Astrocyte (in vitro differentiated cells and primary cell): ENCODE measurements around the gene BMPR1A. TPM values are rescaled to one million over a fixed set of nuclear protein-coding genes. Genes with fewer than 3 reads are reported as not detected.

Source experiments
- DNase-seq: peaks from one replicate; pipeline ENCODE4 v3.0.0-alpha.2; 2010; ENCODE audit warnings: low read depth
- FAIRE-seq: peaks from 2 replicates; lab custom pipeline; 2011; peaks lifted over from hg19 to GRCh38; lab: Jason Lieb, UNC
- H2AFZ ChIP-seq: 2 replicates; pipeline ENCODE4 v1.6.0; 2012; ENCODE audit warnings: low read depth, low read length, inconsistent platforms
- H3K27ac ChIP-seq: 2 replicates; pipeline ENCODE4 v1.5.1; 2011; ENCODE audit warnings: low read depth, low read length, inconsistent platforms
- H3K27me3 ChIP-seq: 2 replicates; pipeline ENCODE4 v1.6.0; 2011; ENCODE audit warnings: low read length, inconsistent platforms; ENCODE audit not compliant: insufficient read depth
- H3K36me3 ChIP-seq: 2 replicates; pipeline ENCODE4 v1.5.1; 2011; ENCODE audit warnings: low read length, inconsistent platforms; ENCODE audit not compliant: insufficient read depth
- H3K4me1 ChIP-seq: 2 replicates; pipeline ENCODE4 v1.5.1; 2011; ENCODE audit warnings: low read length, inconsistent platforms; ENCODE audit not compliant: insufficient read depth
- H3K4me2 ChIP-seq: 2 replicates; pipeline ENCODE4 v1.6.0; 2012; ENCODE audit warnings: low read length, inconsistent platforms
- H3K4me3 ChIP-seq: 2 replicates; pipeline ENCODE4 v1.5.1; 2011; ENCODE audit warnings: low read depth, mild to moderate bottlenecking, low read length, inconsistent platforms; ENCODE audit not compliant: insufficient read depth
- H3K79me2 ChIP-seq: 2 replicates; pipeline ENCODE4 v1.6.0; 2012; ENCODE audit warnings: mild to moderate bottlenecking, low read length, inconsistent platforms; ENCODE audit not compliant: insufficient read depth
- H3K9ac ChIP-seq: 2 replicates; pipeline ENCODE4 v1.6.0; 2012; ENCODE audit warnings: mild to moderate bottlenecking, low read length, inconsistent platforms
- H3K9me3 ChIP-seq: 2 replicates; pipeline ENCODE4 v1.5.1; 2012; ENCODE audit warnings: low read depth, mild to moderate bottlenecking, low read length, inconsistent platforms; ENCODE audit not compliant: insufficient read depth
- H4K20me1 ChIP-seq: 2 replicates; pipeline ENCODE4 v1.6.0; 2012; ENCODE audit warnings: low read length, inconsistent platforms; ENCODE audit not compliant: insufficient read depth
- H3K27ac Mint-ChIP-seq: one replicate; pipeline ENCODE4 v1.8.0; 2021; ENCODE audit warnings: mild to moderate bottlenecking, mixed read lengths; ENCODE audit not compliant: unreplicated experiment
- H3K27me3 Mint-ChIP-seq: one replicate; pipeline ENCODE4 v1.8.0; 2021; ENCODE audit warnings: low read depth, mixed read lengths; ENCODE audit not compliant: unreplicated experiment
- H3K36me3 Mint-ChIP-seq: one replicate; pipeline ENCODE4 v1.8.0; 2021; ENCODE audit warnings: low read depth, mixed read lengths; ENCODE audit not compliant: unreplicated experiment
- H3K4me1 Mint-ChIP-seq: one replicate; pipeline ENCODE4 v1.8.0; 2021; ENCODE audit warnings: low read depth, mixed read lengths; ENCODE audit not compliant: unreplicated experiment
- H3K4me3 Mint-ChIP-seq: one replicate; pipeline ENCODE4 v1.8.0; 2021; ENCODE audit warnings: mild to moderate bottlenecking, moderate library complexity, mixed read lengths; ENCODE audit not compliant: unreplicated experiment
- H3K9me3 Mint-ChIP-seq: one replicate; pipeline ENCODE4 v1.8.0; 2021; ENCODE audit warnings: mild to moderate bottlenecking, mixed read lengths; ENCODE audit not compliant: unreplicated experiment
- EZH2 ChIP-seq: IDR thresholded peaks from 2 replicates; pipeline ENCODE4 v1.6.1; 2012; ENCODE audit warnings: mild to moderate bottlenecking, low read length, inconsistent platforms; ENCODE audit not compliant: insufficient read depth
- total RNA-seq: library from RNA; stranded (reverse); gene quantifications from 2 replicates; pipeline ENCODE4 v1.2.1, GENCODE V29; 2021
- TF ChIP-seq, protein P1 (sequence below): IDR thresholded peaks from 2 replicates; pipeline ENCODE4 v1.5.1; 2011; ENCODE audit warnings: low read depth, mild to moderate bottlenecking, inconsistent platforms, low read length, moderate library complexity; ENCODE audit not compliant: insufficient read depth

The BMPR1A gene
- total RNA-seq, 1 donor from 2014 or later: 52.2 TPM

DNA sequence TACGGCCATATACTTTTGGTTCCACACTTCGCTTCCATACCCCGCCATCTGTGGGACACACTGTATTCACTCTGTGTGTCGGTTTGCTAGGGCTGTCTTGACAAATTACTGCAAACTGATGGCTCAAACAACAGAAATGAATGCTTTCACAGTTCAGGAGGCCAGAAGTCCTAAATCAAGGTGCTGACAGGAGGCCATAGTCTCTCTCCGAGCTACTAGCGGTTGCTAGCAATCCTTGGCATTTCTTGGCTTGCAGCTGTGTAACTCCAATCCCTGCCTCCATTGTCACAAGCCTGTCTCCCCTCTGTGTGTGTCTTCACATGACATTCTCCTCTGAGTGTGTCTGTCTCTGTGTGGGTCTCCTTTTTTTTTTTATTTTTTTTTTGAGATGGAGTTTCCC lies 28.9 kb upstream of the BMPR1A start:
- Histone ChIP-seq H3K4me1 (no peaks in the 10 kb centered on the region), H4K20me1 (no peaks in the 10 kb centered on the region), H3K4me2 (no peak overlapping the region), H3K36me3 (no peaks in the 10 kb centered on the region), H3K9me3 (no peaks in the 10 kb centered on the region), H3K4me3 (no peak overlapping the region), H3K79me2 (no peaks in the 10 kb centered on the region), H3K9ac (no peak overlapping the region), H3K27me3 (no peaks in the 10 kb centered on the region), H3K27ac (no peak overlapping the region), H2AFZ (no peak overlapping the region)
- H3K4me1 Mint-ChIP-seq: peaks cover 3% of the 10 kb centered on the region
- FAIRE-seq (no peak), DNase-seq (no peak)
- no peaks in the 10 kb centered on the region for H3K9me3 Mint-ChIP-seq
- peaks cover 2% of the 10 kb centered on the region for H3K36me3 Mint-ChIP-seq
- H3K27me3 Mint-ChIP-seq: no peaks in the 10 kb centered on the region
- no peak for TF ChIP-seq EZH2
- TF ChIP-seq, protein P1, sequence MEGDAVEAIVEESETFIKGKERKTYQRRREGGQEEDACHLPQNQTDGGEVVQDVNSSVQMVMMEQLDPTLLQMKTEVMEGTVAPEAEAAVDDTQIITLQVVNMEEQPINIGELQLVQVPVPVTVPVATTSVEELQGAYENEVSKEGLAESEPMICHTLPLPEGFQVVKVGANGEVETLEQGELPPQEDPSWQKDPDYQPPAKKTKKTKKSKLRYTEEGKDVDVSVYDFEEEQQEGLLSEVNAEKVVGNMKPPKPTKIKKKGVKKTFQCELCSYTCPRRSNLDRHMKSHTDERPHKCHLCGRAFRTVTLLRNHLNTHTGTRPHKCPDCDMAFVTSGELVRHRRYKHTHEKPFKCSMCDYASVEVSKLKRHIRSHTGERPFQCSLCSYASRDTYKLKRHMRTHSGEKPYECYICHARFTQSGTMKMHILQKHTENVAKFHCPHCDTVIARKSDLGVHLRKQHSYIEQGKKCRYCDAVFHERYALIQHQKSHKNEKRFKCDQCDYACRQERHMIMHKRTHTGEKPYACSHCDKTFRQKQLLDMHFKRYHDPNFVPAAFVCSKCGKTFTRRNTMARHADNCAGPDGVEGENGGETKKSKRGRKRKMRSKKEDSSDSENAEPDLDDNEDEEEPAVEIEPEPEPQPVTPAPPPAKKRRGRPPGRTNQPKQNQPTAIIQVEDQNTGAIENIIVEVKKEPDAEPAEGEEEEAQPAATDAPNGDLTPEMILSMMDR: no peak
- H3K27ac Mint-ChIP-seq: no peak overlapping the region
- H3K4me3 Mint-ChIP-seq: no peak overlapping the region

DNA sequence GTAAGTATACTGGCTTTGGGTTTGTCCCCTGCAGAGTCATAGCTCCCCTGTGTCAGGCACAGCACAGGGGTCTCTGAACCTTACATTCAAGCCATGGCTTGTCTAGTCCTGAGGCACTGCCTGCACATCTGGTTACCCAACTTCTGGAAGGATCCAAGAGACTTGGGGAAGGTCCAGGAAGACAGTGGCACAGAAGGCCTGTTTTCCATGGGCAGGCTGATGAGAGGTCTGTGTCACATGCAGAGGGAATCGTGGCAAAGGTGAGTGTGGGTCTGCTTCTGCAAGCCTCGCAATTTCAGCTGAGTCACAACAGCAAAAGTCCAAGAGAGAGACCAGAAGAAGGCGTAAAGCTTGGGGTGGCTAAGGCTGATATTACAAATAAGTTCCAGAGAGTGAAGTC lies 28.4 kb upstream of the BMPR1A start:
- H3K36me3 Mint-ChIP-seq: peaks cover 2% of the 10 kb centered on the region
- H3K27ac Mint-ChIP-seq: no peak overlapping the region
- H3K4me1 Mint-ChIP-seq: peaks cover 5% of the 10 kb centered on the region
- H3K4me2 ChIP-seq: no peak overlapping the region
- no peak overlapping the region for H2AFZ ChIP-seq
- H3K36me3 ChIP-seq: no peaks in the 10 kb centered on the region
- H3K27me3 ChIP-seq: no peaks in the 10 kb centered on the region
- H3K4me3 Mint-ChIP-seq: no peak overlapping the region
- FAIRE-seq (no peak), DNase-seq (no peak)
- no peak overlapping the region for H3K4me3 ChIP-seq
- TF ChIP-seq EZH2: no peak
- TF ChIP-seq, protein P1: no peak
- no peaks in the 10 kb centered on the region for H4K20me1 ChIP-seq
- no peaks in the 10 kb centered on the region for H3K27me3 Mint-ChIP-seq
- no peaks in the 10 kb centered on the region for H3K9me3 ChIP-seq
- H3K27ac ChIP-seq: no peak overlapping the region
- no peaks in the 10 kb centered on the region for H3K9me3 Mint-ChIP-seq
- no peaks in the 10 kb centered on the region for H3K79me2 ChIP-seq
- no peak overlapping the region for H3K9ac ChIP-seq
- no peaks in the 10 kb centered on the region for H3K4me1 ChIP-seq

DNA sequence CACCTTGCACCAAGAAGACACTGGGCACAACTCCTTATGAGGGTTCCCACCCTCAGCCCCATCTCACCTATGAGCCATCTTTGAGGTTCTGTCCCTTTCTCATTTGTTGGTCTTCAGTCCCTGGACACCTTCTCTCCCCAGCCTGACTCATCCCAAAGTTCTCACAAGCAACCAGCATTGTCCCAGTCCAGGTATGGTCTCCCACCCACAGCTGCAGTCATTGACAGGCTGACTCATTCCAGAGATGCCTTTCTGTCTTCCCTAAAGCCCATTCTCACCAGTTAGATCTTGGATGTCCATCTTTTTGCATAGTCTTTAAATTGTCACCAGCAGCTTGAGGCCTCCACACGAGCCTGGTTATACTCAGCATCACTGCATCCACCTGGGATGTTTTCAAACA lies 26.7 kb upstream of the BMPR1A start:
- no peak overlapping the region for H3K9ac ChIP-seq
- Mint-ChIP-seq H3K27me3 (peaks cover 5% of the 10 kb centered on the region), H3K36me3 (peaks cover 4% of the 10 kb centered on the region), H3K9me3 (no peaks in the 10 kb centered on the region), H3K27ac (no peak overlapping the region), H3K4me1 (peaks cover 5% of the 10 kb centered on the region), H3K4me3 (no peak overlapping the region)
- no peak overlapping the region for H3K27ac ChIP-seq
- DNase-seq: no peak
- H4K20me1 ChIP-seq: no peaks in the 10 kb centered on the region
- no peaks in the 10 kb centered on the region for H3K27me3 ChIP-seq
- H3K79me2 ChIP-seq: no peaks in the 10 kb centered on the region
- no peak overlapping the region for H2AFZ ChIP-seq
- H3K4me2 ChIP-seq: no peak overlapping the region
- H3K9me3 ChIP-seq: no peaks in the 10 kb centered on the region
- FAIRE-seq: no peak
- no peak for TF ChIP-seq EZH2
- TF ChIP-seq, protein P1: no peak
- no peaks in the 10 kb centered on the region for H3K4me1 ChIP-seq
- H3K4me3 ChIP-seq: no peak overlapping the region
- no peaks in the 10 kb centered on the region for H3K36me3 ChIP-seq
